NAMALWA (cell line): ENCODE results near the gene KCNQ5.
"Not testable (repeated sequence)": the region's sequence is repeated elsewhere in the genome, so short reads cannot be mapped to it uniquely, and the experiment has no call there.

Source experiments
- DNase-seq: peaks from one replicate; pipeline ENCODE4 v3.0.0-alpha.2; 2015; ENCODE audit warnings: low spot score

KCNQ5 gene

DNA sequence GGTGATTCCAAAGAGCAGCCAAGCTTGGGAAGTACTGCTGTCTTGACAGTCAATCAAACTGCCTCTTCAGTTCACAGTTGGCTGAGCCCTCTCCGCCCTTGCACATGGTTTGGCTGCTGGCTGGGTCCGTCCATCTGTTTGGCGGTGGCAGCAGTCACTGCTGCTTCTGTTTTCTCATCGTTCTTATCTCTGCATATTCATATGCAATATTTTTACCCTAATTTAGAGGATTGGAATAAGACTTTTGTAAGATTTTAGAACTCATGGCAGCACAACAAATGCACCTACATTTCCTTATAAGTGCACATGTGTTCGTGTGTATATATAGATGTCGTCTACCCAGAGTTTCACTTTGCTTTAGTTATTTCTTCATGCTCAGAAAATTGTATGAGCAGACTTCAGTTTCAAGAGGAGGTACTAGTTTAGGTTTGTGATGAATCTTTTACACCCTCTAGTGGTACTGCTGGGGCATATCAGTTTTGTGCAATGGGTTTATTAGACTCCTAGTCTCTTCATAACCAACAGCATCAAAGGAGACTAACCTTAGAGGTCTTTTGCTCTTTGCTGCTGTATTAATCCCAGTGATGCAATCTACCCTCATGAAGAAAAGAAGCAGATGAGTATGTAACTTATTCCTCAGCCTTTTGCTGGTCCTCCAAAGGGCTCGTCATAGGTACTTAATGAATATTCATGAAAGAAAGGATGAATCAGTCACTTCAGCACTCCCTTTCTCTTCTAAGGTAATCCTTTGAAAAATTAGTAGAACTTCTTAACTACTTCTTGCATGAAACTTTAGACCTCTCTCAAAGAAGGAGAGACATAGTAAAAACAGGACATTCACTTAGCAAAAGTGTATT lies 559.1 kb downstream of the KCNQ5 start:
- DNase-seq = peak; percentile 91

DNA sequence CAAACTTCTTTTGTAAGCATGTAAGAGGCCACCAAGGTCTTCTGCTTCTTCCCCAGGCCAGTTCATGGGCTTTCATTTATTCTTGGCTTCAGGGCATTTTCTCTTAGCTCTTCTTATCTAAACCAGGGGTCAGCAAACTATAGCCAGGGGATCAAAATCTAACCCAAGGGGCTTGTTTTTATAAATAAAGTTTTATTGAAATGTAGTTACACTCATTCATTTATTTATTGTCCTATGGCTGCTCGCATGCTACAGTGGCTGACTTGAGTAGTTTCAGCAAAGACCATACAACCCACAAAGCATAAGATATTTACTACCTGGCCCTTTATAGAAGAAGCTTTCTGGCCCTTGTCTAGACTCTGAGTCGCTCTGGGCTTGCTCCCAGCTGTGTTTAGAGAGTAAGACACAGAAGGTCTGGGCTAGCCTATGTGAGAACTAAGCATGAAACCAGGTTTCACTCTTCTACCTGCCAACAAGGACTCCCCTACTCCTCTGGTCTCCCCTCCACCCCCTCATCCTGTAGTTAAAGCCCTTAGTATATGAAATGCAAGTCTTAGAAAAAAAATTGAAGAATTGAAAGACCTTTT lies 560.2 kb downstream of the KCNQ5 start:
- no peak for DNase-seq

DNA sequence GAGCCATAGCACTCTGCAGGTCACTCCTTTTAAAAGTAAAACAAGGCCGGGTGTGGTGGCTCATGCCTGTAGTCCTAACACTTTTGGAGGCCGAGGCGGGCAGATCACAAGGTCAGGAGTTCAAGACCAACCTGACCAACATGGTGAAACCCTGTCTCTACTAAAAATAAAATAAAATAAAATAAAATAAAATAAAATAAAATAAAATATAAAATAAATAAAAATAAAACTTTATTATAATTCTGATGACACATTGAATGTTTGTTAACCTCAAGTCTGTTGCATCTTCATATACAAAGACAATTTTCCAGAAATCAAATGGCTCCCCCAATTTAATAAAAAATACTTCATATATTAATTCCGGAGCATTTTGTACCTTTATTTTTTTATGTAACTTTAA lies 571.4 kb downstream of the KCNQ5 start:
- DNase-seq = not testable (repeated sequence)

DNA sequence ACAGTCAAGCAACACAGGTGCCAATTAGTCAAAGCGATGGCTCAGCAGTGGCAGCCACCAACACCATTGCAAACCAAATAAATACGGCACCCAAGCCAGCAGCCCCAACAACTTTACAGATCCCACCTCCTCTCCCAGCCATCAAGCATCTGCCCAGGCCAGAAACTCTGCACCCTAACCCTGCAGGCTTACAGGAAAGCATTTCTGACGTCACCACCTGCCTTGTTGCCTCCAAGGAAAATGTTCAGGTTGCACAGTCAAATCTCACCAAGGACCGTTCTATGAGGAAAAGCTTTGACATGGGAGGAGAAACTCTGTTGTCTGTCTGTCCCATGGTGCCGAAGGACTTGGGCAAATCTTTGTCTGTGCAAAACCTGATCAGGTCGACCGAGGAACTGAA lies 572.9 kb downstream of the KCNQ5 start:
- no peak for DNase-seq

DNA sequence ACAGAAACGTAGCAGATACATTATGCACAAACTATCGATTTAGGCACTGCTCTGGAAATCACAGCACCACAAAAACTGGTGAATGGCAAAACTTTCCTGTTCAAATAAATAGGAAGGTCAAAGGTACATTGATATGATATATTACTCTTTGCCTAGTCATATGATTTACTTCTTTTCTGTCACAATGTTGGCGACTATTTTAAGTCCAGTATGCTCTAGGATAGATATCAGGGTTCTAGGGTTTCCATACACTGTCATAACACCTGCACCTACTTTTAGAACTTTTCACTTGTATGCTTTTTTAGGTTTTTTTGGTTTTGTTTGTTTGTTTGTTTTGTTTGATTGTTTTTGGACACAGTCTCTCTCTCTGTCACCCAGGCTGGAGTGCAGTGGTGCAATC lies 578.4 kb downstream of the KCNQ5 start:
- DNase-seq = no peak

DNA sequence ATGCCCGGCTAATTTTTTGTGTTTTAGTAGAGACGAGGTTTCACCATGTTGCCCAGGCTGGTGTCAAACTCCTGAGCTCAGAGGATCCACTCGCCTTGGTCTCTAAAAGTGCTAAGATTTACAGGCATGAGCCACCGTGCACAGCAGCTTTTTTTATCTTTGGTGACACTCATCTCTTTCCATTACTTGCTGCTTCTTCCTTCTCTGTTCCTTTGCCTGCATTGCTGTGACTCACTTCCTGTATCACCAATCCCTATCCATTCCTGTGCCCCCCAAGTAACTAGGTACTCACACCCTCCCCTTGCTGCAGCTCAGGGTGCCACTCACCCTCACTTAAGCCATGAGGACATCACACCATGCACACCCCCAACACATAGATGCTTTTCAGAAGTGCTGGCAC lies 578.9 kb downstream of the KCNQ5 start:
- no peak for DNase-seq

DNA sequence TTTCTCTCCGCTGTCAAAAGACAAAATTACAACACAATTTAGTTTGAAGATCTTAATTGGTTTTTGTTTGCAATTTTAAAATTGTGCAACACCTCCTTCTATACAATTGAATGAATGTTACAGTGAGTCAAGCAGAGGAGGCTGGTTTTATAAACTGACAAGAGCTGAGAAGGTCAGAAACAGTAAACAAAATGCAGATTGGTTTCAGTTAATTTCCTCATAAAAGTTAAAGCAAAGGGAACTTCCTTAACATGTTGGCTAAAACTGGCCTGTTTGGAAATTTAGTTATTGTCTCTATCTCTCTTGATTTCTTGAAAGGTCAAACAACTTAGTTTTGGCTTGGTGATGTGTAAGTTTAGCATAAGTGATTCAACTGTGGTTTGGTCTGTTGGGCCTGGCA lies 581.2 kb downstream of the KCNQ5 start:
- no peak for DNase-seq

DNA sequence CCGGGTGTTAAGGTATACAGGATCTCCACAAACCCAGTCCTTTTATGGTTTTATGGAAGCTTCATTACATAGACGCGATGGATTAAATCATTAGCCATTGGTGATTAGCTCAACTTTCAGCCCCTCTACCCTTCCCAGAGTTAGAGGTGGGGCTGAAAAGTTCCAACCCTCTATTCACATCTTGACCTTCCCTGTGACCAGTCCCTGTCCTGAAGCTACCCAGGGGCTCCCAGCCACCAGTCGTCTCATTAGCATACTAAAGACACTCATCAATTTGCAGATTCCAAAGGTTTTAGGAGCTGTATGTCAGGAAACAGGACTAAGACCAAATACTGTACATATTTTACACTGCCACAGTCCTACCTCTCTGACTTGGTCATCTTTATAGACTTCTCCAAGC lies 582.4 kb downstream of the KCNQ5 start:
- no peak for DNase-seq

DNA sequence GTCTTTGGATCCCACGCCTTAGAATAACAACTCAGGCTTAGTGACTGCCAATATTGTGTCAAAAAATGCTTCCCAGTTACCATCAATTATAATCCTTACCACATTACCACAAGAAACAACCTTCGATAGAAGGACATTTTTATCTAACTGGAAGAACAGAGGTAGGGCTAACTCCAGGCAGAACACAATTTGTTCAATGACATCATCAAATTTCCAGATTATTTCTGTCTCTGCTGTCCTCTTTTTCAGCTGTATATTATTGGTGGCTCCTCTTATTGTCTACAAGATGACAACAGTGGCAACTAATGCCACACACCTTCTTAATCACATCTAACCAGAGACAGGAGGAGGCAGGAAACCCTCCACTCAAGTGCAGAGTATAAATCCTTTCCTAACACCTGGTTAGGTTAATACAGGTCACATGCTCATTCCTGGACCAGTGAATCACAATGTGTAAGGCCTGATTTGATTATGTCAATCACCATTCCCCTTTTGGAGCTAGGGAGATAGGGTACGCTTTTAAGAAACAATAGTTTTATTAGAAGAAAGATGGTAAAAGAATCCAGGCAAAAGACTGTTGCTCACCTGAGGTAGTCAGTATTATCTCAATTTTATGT lies 585.5 kb downstream of the KCNQ5 start:
- no peak for DNase-seq

DNA sequence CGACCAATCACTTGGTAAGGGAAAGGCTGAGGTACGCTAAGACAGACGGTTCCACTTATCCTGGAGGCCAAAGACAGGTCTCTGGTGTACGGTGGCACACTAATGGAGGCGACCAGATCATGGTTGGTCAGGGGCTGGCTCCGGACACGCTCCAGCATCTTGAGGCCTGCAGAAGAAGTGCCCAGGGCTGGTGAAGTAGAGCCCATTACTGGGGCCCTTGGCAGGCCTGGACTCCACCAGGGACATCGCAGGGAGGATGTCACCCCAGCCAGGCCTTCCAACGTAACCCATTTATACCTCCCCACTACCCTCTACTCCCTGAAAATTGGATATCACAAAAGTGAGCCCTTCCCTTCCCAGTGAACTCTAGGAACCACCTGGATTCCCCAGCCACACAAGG lies 587.3 kb downstream of the KCNQ5 start:
- DNase-seq = no peak

DNA sequence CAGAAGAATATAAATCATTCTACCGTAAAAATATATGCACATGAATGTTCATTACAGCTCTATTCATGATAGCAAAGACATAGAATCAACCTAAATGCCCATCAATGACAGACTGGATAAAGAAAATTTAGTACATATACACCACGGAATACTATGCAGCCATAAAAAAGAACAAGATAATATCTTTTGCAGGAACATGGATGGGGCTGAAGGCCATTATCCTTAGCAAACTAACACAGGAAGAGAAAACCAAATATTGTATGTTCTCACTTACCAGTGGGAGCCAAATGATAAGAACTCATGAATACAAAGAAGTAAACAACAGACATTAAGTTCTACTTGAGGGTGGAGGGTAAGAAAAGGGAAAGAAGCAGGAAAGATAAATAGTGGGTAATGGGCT lies 595.0 kb downstream of the KCNQ5 start:
- DNase-seq = no peak

DNA sequence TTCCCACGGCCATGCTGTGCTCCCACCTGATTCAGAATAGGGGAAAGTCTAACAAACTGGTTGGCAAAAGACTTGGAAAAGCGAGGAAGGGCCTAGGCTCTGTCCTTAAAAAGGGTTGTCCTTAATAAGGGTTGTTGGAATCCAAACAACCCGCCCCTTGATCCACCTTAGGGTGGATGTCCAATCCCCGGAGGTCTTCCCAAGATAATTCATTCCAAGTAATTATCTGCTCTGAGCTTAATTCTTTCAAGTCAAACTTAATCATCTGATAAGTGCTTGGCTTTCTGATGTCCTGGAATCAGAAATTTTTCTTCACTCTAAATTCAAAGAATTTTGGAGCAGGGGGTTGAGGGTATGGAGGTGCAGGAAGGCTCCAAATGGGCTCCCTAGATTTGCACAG lies 603.5 kb downstream of the KCNQ5 start, which contains the start of gene KHDC1L:
KHDC1L (minus strand) TSS at position 101 of the 400 bp plus-strand sequence; CDS start at position 13, 88 bp downstream.
- DNase-seq = no peak

DNA sequence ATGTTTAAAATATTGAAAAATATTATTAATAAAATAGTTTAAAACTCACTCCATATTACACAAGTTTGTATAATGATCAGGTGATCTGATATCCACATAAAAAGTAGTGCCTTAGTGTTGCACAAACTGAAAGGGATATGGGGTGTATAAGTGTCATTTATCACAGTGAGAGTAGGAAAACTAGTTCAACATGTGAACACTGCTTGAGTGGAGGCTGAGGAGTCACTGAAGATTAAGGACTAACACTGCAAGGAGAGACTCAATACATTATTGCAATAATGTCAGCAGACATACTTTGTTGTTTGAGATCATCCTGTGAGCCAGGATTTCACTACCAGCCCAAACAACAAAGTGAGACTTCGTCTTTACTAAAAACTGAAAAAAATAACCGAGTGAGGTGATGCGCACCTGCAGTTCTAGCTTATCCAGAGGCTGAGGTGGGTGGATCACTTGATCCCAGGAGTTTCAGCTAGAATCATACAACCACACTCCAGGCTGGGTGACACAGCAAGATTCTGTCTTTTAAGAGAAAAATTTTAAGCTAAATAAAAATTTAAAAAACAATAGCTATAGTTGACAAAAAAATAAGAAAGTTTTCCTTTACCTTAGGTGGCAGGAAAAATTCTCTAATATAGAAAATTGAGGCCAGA lies 605.9 kb downstream of the KCNQ5 start:
- no peak for DNase-seq

DNA sequence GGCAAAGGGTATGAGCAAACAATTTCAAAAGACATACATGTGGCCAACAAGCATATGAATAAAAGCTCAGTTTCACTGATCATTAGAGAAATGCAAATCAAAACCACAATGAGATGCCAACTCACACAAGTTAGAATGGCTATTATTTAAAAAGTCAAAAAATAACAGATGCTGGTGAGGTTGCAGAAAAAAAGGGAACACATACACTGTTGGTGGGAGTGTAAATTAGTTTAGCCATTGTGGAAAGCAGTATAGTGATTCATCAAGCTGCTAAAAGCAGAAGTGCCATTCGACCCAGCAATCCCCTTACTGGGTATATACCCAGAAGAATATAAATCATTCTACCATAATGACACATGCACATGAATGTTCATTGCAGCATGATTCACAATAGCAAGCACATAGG lies 610.1 kb downstream of the KCNQ5 start:
- peak; percentile 28 for DNase-seq

DNA sequence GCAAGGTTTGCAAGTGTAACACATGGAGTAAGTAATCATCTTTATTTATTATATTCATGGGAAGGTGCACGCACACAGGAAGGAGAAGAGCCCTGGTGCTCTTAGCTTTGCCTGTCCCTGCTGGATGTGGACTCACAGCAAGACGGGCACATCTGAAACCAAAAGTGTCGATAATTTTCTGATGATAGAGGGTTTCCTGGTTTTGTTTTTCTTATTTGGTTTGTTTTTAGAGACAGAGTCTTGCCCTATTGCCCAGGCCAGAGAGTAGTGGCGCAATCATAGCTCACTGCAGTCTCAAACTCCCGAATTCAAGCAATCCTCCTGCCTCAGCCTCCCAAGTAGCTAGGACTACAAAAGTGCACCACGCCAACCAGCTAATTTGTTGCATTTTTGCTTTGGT lies 611.2 kb downstream of the KCNQ5 start:
- DNase-seq = no peak

DNA sequence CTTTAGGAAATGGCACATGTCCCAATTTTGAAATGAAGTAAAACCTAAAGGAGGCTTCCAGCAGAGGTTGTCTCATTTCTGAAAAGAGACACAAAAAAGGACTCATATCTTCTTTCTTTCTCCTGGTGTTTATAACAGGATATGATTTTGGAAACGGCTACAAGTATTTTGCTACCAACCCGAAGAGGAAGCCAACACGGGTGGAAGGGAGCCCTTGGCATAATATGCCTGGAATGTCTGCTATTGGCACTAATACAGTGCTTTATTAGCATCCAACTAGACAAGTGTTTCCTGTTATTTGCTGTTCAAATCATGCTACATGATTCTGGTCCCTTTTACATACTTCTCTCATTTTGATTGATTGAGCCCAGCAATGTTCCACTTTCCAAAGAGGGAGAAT lies 612.1 kb downstream of the KCNQ5 start:
- DNase-seq = not testable (repeated sequence)

DNA sequence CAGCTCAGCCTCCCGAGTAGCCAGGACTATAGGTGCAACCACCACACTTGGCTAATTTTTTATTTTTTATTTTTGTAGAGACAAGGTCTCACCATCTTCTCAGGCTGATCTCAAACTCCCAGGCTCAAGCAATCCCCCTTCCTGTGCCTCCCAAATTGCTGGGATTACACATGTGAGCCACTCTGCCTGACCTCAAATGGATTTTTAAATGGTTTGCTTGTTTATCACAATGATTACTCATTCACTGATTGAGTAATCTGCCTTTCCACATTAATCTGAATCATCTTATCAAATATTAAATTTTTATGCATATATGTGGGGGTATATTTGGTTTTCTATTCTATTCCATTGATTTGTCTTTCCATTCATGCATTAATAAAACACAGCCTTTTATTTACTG lies 612.9 kb downstream of the KCNQ5 start:
- DNase-seq = no peak

DNA sequence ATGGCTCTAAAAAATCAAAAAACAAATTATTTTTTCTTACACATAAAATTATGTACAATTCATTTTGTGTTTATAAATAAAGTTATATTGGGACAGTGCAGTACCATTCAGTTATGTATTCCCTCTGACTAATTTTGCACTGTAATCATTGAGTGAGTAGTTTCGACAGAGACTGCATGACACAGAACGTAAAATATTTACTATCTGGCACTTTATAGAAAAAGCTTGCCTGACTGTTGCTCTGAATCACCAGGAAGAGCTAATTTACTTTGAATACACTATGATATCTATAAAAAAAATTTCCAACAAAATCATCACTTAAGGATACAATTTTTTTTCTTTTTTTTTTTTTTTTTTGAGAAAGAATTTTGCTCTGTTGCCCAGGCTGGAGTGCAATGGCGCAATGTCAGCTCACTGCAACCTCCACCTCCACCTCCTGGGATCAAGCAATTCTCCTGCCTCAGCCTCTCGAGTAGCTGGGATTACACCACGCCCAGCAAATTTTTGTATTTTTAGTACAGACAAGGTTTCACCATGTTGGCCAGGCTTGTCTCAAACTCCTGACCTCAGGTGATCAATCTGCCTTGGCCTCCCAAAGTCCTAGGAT lies 614.4 kb downstream of the KCNQ5 start:
- DNase-seq = no peak

DNA sequence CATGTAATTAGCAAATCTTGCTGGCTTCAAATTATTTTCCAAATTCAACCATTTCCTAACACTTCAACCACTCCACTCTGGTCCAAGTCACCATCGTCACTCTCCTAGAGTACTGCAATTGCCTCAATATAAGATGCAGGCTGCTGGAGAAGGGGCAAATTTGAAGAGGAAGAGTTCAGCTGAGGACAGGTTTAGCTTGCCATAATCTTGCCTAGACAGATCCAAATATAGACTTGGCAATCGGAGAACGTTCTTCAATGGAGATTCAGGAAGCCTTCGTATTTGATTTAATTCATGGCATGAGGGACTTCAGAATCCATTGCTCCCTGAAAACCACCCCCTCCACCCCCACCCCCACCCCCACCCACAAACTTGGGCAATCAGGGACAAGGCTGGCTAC lies 618.9 kb downstream of the KCNQ5 start:
- no peak for DNase-seq

DNA sequence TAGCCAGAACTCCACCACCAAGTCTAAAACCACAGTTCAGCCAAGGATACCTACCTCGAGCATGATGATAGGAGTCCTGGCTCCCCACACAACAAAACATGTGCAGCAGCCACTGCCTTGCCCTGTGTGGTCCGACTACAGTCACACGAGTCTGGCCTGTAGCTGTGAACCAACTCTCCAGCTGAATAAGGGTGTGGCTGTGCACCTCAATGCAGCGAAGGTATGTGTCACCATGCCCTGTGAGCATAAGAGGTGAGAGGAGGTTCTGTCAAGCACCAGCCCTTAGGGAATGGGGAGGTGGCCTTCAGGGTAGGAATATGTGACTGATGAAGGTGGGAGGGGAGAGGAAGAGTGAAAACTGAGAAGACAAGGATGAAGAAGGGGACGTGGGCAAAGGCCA lies 620.1 kb downstream of the KCNQ5 start:
- no peak for DNase-seq
